ENCODE data around the gene CBLN1. TPM values are rescaled to one million over a fixed set of nuclear protein-coding genes. Genes with fewer than 3 reads are reported as not detected.

CBLN1 gene
- total RNA-seq, 1 experiment from 2014 or later, result 5.6 TPM

GRCh38 chr16:49292413-49292812 lies 10.8 kb upstream of the CBLN1 start:
- Histone ChIP-seq H2AFZ (ENCODE audit: low read length) (no peak overlapping the region), H3K9me3 (ENCODE audit: control insufficient read depth, low read depth, low read length) (no peaks in the 10 kb centered on the region), H3K23ac (ENCODE audit: insufficient read length, low read depth, low read length) (no peak overlapping the region), H2BK12ac (ENCODE audit: insufficient read length, low read depth, low read length) (no peak overlapping the region), H2BK5ac (ENCODE audit: insufficient read length, low read length) (no peak overlapping the region), H3K4me2 (ENCODE audit: insufficient read depth, insufficient read length, low read length) (no peak overlapping the region), H2BK120ac (ENCODE audit: low read depth, low read length, poor library complexity, severe bottlenecking) (no peak overlapping the region), H3K14ac (ENCODE audit: insufficient read depth, low read length) (no peak overlapping the region), H3K79me1 (ENCODE audit: insufficient read depth, low read depth, low read length, poor library complexity, severe bottlenecking) (no peaks in the 10 kb centered on the region), H3K27ac (ENCODE audit: insufficient read length, low read depth, low read length) (no peak overlapping the region), H3K9ac (ENCODE audit: extremely low read depth, insufficient read length, low read length) (no peak overlapping the region), H2BK15ac (ENCODE audit: low read depth, low read length) (no peak overlapping the region), H4K91ac (ENCODE audit: insufficient read length, low read depth, low read length) (no peak overlapping the region), H3K27me3 (ENCODE audit: insufficient read depth, low read length) (no peaks in the 10 kb centered on the region), H2BK20ac (ENCODE audit: low read depth, low read length, poor library complexity, severe bottlenecking) (no peak overlapping the region), H3K18ac (ENCODE audit: insufficient read length, low read depth, low read length) (no peak overlapping the region), H4K20me1 (ENCODE audit: control insufficient read depth, insufficient read depth, insufficient read length) (no peaks in the 10 kb centered on the region), H4K5ac (ENCODE audit: insufficient read length, low read depth, low read length) (no peak overlapping the region), H3T11ph (ENCODE audit: low read length) (no peak overlapping the region), H3K4ac (ENCODE audit: low read depth, low read length) (no peak overlapping the region), H3K23me2 (ENCODE audit: insufficient read length, low read depth, low read length, poor library complexity, severe bottlenecking) (no peaks in the 10 kb centered on the region), H3K56ac (ENCODE audit: insufficient read length, low read depth, low read length) (no peak overlapping the region), H4K8ac (replicated peaks; ENCODE audit: insufficient read length, low read depth, low read length) (no peak overlapping the region), H3K79me2 (ENCODE audit: insufficient read depth, low read length) (no peaks in the 10 kb centered on the region), H3K4me1 (ENCODE audit: insufficient read depth, low read length) (no peaks in the 10 kb centered on the region), H2AK5ac (ENCODE audit: insufficient read length, low read length) (no peak overlapping the region)
- Mint-ChIP-seq H3K4me3 (no peak overlapping the region), H3K27ac (no peak overlapping the region), H3K36me3 (ENCODE audit: insufficient read depth in 1 of 3, low read depth in 3 of 3) (no peaks in the 10 kb centered on the region), H3K4me1 (peaks cover 4 to 6% of the 10 kb centered on the region in 2 experiments), H3K9me3 (no peaks in the 10 kb centered on the region), H3K27me3 (ENCODE audit: low read depth) (peaks cover 17% of the 10 kb centered on the region)
- no peak for TF ChIP-seq CTCF (conservative IDR thresholded peaks at IDR 0.05)
- no CpG with 5 or more reads among the region's 2 CpGs for WGBS (ENCODE audit: extremely low coverage, insufficient read length, low lambda C conversion rate)
- DNase-seq, result no peak

Measured in H9 (cell line).